GM12878 (cell line): ENCODE data around the gene UNC50. TPM values are rescaled to one million over a fixed set of nuclear protein-coding genes. Genes with fewer than 3 reads are reported as not detected.

Experiments
- ATAC-seq: fragments of 200-7000 bp; cut with Tn5 transposase; 3 replicates; pipeline ENCODE4 v1.9.1; 2020; ENCODE audit warnings: mild to moderate bottlenecking, moderate library complexity
- BruUV-seq: library from RNA; stranded (reverse); fragments of 400-500 nt; replicated peaks from 2 replicates; lab custom pipeline; 2021; lab: Mats Ljungman, UMichigan
- CTCF ChIA-PET: fragments of 300-600 bp; sonication (Branson Sonifier 250); formaldehyde crosslinking; extraction: SDS; loops from one replicate; lab custom pipeline; 2021; ENCODE audit warnings: inconsistent platforms; lab: Yijun Ruan, JAX
- POLR2A ChIA-PET: fragments of 350-600 bp; formaldehyde crosslinking; extraction: SDS; loops from one replicate; lab custom pipeline; 2021; ENCODE audit warnings: inconsistent platforms; lab: Charles Lee
- RAD21 ChIA-PET: fragments of 300-600 bp; sonication (Branson Sonifier 250); formaldehyde crosslinking; loops from one replicate; lab custom pipeline; 2023; ENCODE audit warnings: antibody characterized with exemption; ENCODE audit not compliant: unreplicated experiment; lab: Charles Lee
- SMC1A ChIA-PET: fragments of 300-600 bp; sonication (Branson Sonifier 250); formaldehyde crosslinking; loops from one replicate; lab custom pipeline; 2023; ENCODE audit not compliant: unreplicated experiment, uncharacterized antibody; lab: Charles Lee
- DNase-seq: peaks from one replicate; pipeline ENCODE4 v3.0.0-alpha.2; 2011; ENCODE audit warnings: low read depth, low spot score
- FAIRE-seq: peaks from 3 replicates; lab custom pipeline; 2011; peaks lifted over from hg19 to GRCh38; lab: Jason Lieb, UNC
- H2AFZ ChIP-seq: 2 replicates; pipeline ENCODE4 v1.6.0; 2011; ENCODE audit warnings: low read depth, low read length, control low read depth; ENCODE audit not compliant: control insufficient read depth
- H3K27ac ChIP-seq: 2 replicates; pipeline ENCODE4 v1.5.1; 2011; ENCODE audit warnings: control low read depth; ENCODE audit not compliant: control insufficient read depth, insufficient read depth
- H3K27me3 ChIP-seq, 2 experiments: replicated peaks in 1 of 2; 2 replicates each; pipeline versions ENCODE4 v1.6.0 to v1.6.1; 2011; ENCODE audit warnings: low read length in 1 of 2; ENCODE audit not compliant: control insufficient read depth in 2 of 2, insufficient read depth in 2 of 2
- H3K36me3 ChIP-seq, 2 experiments: 2 replicates each; pipeline ENCODE4 v1.5.1; 2011; ENCODE audit warnings: low read length in 1 of 2; ENCODE audit not compliant: control insufficient read depth in 2 of 2, insufficient read depth in 2 of 2
- H3K4me1 ChIP-seq: 2 replicates; pipeline ENCODE4 v1.6.1; 2011; ENCODE audit warnings: mild to moderate bottlenecking, low read length, moderate library complexity, mixed read lengths; ENCODE audit not compliant: control insufficient read depth, insufficient read depth
- H3K4me2 ChIP-seq: 2 replicates; pipeline ENCODE4 v1.6.0; 2011; ENCODE audit warnings: control low read depth; ENCODE audit not compliant: control insufficient read depth, insufficient read depth
- H3K4me3 ChIP-seq: fragments of 200-600 bp; sonication (generic); 2 replicates; pipeline ENCODE4 v1.5.1; 2016
- H3K79me2 ChIP-seq: 2 replicates; pipeline ENCODE4 v1.6.0; 2011; ENCODE audit warnings: low read length; ENCODE audit not compliant: control insufficient read depth, insufficient read depth
- H3K9ac ChIP-seq: 2 replicates; pipeline ENCODE4 v1.8.0; 2011; ENCODE audit warnings: low read length, control low read depth, mixed read lengths; ENCODE audit not compliant: control insufficient read depth, insufficient read depth
- H3K9me3 ChIP-seq: replicated peaks from 3 replicates; pipeline ENCODE4 v1.5.1; 2011; ENCODE audit warnings: mild to moderate bottlenecking, low read length; ENCODE audit not compliant: control insufficient read depth, insufficient read depth
- H4K20me1 ChIP-seq: 2 replicates; pipeline ENCODE4 v1.6.0; 2011; ENCODE audit not compliant: control insufficient read depth, insufficient read depth
- ATF2 ChIP-seq: IDR thresholded peaks from 2 replicates; pipeline ENCODE4 v1.6.1; 2012; ENCODE audit warnings: low read length, inconsistent platforms
- BRCA1 ChIP-seq: IDR thresholded peaks from 2 replicates; pipeline ENCODE4 v1.6.1; 2011; ENCODE audit warnings: low read depth, low read length, improper control_type of control experiment
- CEBPZ ChIP-seq: fragments of 150-350 bp; IDR thresholded peaks from 2 replicates; pipeline ENCODE4 v1.6.1; 2016; ENCODE audit warnings: low read depth, low read length
- MTA2 ChIP-seq: fragments of 450-650 bp; IDR thresholded peaks from 2 replicates; pipeline ENCODE4 v1.6.1; 2016; ENCODE audit warnings: low read depth, mild to moderate bottlenecking, moderate library complexity
- RAD21 ChIP-seq: IDR thresholded peaks from 2 replicates; pipeline ENCODE4 v1.6.1; 2011; ENCODE audit warnings: mild to moderate bottlenecking, low read depth, low read length, moderate library complexity; ENCODE audit not compliant: insufficient read depth
- SMARCA5 ChIP-seq: fragments of 450-650 bp; IDR thresholded peaks from 2 replicates; pipeline ENCODE4 v1.6.1; 2017; ENCODE audit warnings: mild to moderate bottlenecking
- STAT3 ChIP-seq: IDR thresholded peaks from 2 replicates; pipeline ENCODE4 v1.6.1; 2011; ENCODE audit warnings: low read depth, low read length, improper control_type of control experiment
- SUZ12 ChIP-seq: fragments of 200-600 bp; sonication (generic); IDR thresholded peaks from one replicate; pipeline ENCODE4 v1.6.1; 2018; ENCODE audit warnings: antibody characterized with exemption, mild to moderate bottlenecking; ENCODE audit not compliant: unreplicated experiment
- TAF1 ChIP-seq: IDR thresholded peaks from 2 replicates; pipeline ENCODE4 v1.6.1; 2011; ENCODE audit warnings: mild to moderate bottlenecking, low read depth, low read length, borderline replicate concordance
- ZBED1 ChIP-seq: IDR thresholded peaks from 2 replicates; pipeline ENCODE4 v1.6.1; 2016; ENCODE audit warnings: borderline replicate concordance
- ZBTB4 ChIP-seq: fragments of 450-650 bp; formaldehyde crosslinking; IDR thresholded peaks from 2 replicates; pipeline ENCODE4 v1.4.0; 2022; ENCODE audit warnings: mild to moderate bottlenecking, moderate library complexity
- WGBS: methylation state at CpG from one replicate; pipeline ENCODE4 v1.1.6; 2016; ENCODE audit warnings: low lambda C conversion rate; ENCODE audit not compliant: insufficient replicate concordance, insufficient coverage; ENCODE audit errors: missing lambda C conversion rate; 5-methylcytosine and 5-hydroxymethylcytosine counted together
- in situ Hi-C: fragments of 300-500 bp; cut with MboI; formaldehyde crosslinking; loops from 9 replicates; pipeline ENCODE4 v1.14.3; 2018; ENCODE audit warnings: mixed read lengths
- intact Hi-C: fragments of 100-400 bp; cut with micrococcal nuclease; formaldehyde crosslinking; loops from one replicate; pipeline ENCODE4 v1.14.2; 2022; ENCODE audit not compliant: unreplicated experiment
- polyA plus RNA-seq, 11 experiments: library from polyadenylated mRNA; depleted of rRNA in 4 of 11; unstranded in 6 of 11; stranded (reverse) in 5 of 11; fragments of >200 nt; fragmentation: Nextera tagmentation in 4 of 11; fragmentation: Illumina TruSeq in 1 of 11; extraction: Ambion mirVana in 4 of 11; extraction: Trizol in 1 of 11; gene quantifications; 1 replicate in 1 of 11; 2 replicates in 10 of 11; pipeline versions ENCODE4 v1.2.1 to v1.2.3, GENCODE V29; 2011 to 2016; ENCODE audit warnings: inconsistent platforms in 2 of 11, missing spikeins in 2 of 11, low read depth in 1 of 11
- total RNA-seq, 4 experiments: library from RNA; depleted of rRNA in 3 of 4; stranded (reverse); fragments of >200 nt in 3 of 4; fragmentation: Illumina TruSeq in 1 of 4; extraction: Trizol in 1 of 4; gene quantifications; 2 replicates each; pipeline versions ENCODE4 v1.2.1 to v1.2.3, GENCODE V29; 2013 to 2021

UNC50 gene
- total and polyA plus RNA-seq, 10 of the 15 experiments (the other 5 are each of a cell fraction or from before 2014, with no cell fraction given) = 25.5 to 76.3 (median 37.8) TPM

- ChIA-PET CTCF (interaction anchor here (1.0 to 1.7 kb wide), 2 partner anchors 8 to 489 kb away, joined by 3 to 6 read pairs; no protein-coding TSS in a partner anchor), SMC1A (no interaction called here), RAD21 (interaction anchor here (0.5 kb wide), 1 partner anchor 134 kb away, joined by 3 read pairs; no protein-coding TSS in a partner anchor), POLR2A (interaction anchor here (0.6 kb wide), 1 partner anchor 628 kb away, joined by 9 read pairs; no protein-coding TSS in a partner anchor)
- WGBS = 83% methylated on average over 10 of the region's 10 CpGs
- intact Hi-C loops (no loop called here), in situ Hi-C loops (no loop called here)
- Histone ChIP-seq H3K36me3 (peaks cover 30 to 35% of the 10 kb centered on the region in 2 experiments), H3K4me1 (peaks cover 8% of the 10 kb centered on the region; the same call in 1 of the 2 replicates), H3K9ac (no peak overlapping the region), H3K27me3 (no peaks in the 10 kb centered on the region), H2AFZ (no peak overlapping the region), H4K20me1 (no peaks in the 10 kb centered on the region), H3K9me3 (no peaks in the 10 kb centered on the region), H3K4me3 (no peak overlapping the region), H3K79me2 (no peaks in the 10 kb centered on the region), H3K27ac (no peak overlapping the region), H3K4me2 (no peak overlapping the region)
- FAIRE-seq (no peak), DNase-seq (no peak), ATAC-seq (no peak)
- no peak for TF ChIP-seq ZBED1
- no peak for TF ChIP-seq SMARCA5
- TF ChIP-seq BRCA1 = no peak
- no peak for TF ChIP-seq RAD21
- no peak for TF ChIP-seq SUZ12
- TF ChIP-seq STAT3 = no peak
- no peak for TF ChIP-seq ZBTB4 (CRISPR knock-in tag)
- TF ChIP-seq MTA2 = no peak
- TF ChIP-seq CEBPZ = no peak
- TF ChIP-seq TAF1 = no peak
- TF ChIP-seq ATF2 = no peak
- no TSS peak for BruUV-seq
Observed at GRCh38 chr2:98577313-98577712, 31.1 kb upstream of the UNC50 start.
